Kidney epithelial cell (primary cell): ENCODE data around the gene MAP1B. TPM values are rescaled to one million over a fixed set of nuclear protein-coding genes. Genes with fewer than 3 reads are reported as not detected.

Source experiments
- DNase-seq: peaks from one replicate; pipeline ENCODE4 v3.0.0-alpha.2; 2010; ENCODE audit warnings: low read depth
- H3K27me3 ChIP-seq: 2 replicates; pipeline ENCODE4 v1.6.0; 2011; ENCODE audit warnings: low read length; ENCODE audit not compliant: control insufficient read depth, insufficient read depth
- H3K36me3 ChIP-seq: 2 replicates; pipeline ENCODE4 v1.5.1; 2011; ENCODE audit warnings: low read length; ENCODE audit not compliant: control insufficient read depth, insufficient read depth
- H3K4me3 ChIP-seq: 2 replicates; pipeline ENCODE4 v1.5.1; 2011; ENCODE audit warnings: low read depth, mild to moderate bottlenecking, control low read depth, low read length
- total RNA-seq: library from RNA; depleted of rRNA; stranded (reverse); fragments of >200 nt; gene quantifications from 2 replicates; pipeline ENCODE4 v1.2.3, GENCODE V29; 2015
- TF ChIP-seq, protein P1 (sequence below): IDR thresholded peaks from 2 replicates; pipeline ENCODE4 v1.5.1; 2011; ENCODE audit warnings: mild to moderate bottlenecking, moderate library complexity, low read length, control low read depth, inconsistent platforms; ENCODE audit not compliant: insufficient read depth, poor library complexity, severe bottlenecking

Gene MAP1B
- total RNA-seq, 1 donor from 2014 or later = 136 TPM

DNA sequence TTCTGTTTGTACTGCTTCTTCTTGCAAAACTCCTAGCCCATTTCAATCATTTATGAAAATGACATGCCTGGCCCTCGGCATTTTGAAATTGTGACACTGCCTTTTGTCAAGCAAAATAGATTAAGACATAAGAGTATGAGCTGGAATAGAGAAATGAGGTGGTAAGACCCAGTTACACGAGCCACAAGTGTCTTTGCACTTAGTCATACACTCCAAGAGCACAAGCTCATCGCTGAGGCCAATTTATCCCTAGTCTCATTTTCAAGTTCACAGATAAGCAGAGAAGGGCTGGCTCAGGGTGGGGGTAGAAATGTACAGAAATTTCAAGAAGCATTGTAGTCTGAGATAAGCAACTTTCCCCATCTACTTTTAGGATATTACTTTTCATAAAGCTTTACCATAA, 40.6 kb upstream of the MAP1B start:
- H3K36me3 ChIP-seq = no peaks in the 10 kb centered on the region
- TF ChIP-seq, protein P1, sequence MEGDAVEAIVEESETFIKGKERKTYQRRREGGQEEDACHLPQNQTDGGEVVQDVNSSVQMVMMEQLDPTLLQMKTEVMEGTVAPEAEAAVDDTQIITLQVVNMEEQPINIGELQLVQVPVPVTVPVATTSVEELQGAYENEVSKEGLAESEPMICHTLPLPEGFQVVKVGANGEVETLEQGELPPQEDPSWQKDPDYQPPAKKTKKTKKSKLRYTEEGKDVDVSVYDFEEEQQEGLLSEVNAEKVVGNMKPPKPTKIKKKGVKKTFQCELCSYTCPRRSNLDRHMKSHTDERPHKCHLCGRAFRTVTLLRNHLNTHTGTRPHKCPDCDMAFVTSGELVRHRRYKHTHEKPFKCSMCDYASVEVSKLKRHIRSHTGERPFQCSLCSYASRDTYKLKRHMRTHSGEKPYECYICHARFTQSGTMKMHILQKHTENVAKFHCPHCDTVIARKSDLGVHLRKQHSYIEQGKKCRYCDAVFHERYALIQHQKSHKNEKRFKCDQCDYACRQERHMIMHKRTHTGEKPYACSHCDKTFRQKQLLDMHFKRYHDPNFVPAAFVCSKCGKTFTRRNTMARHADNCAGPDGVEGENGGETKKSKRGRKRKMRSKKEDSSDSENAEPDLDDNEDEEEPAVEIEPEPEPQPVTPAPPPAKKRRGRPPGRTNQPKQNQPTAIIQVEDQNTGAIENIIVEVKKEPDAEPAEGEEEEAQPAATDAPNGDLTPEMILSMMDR = no peak
- no peak overlapping the region for H3K4me3 ChIP-seq
- H3K27me3 ChIP-seq = no peaks in the 10 kb centered on the region
- peak; percentile 51 for DNase-seq

DNA sequence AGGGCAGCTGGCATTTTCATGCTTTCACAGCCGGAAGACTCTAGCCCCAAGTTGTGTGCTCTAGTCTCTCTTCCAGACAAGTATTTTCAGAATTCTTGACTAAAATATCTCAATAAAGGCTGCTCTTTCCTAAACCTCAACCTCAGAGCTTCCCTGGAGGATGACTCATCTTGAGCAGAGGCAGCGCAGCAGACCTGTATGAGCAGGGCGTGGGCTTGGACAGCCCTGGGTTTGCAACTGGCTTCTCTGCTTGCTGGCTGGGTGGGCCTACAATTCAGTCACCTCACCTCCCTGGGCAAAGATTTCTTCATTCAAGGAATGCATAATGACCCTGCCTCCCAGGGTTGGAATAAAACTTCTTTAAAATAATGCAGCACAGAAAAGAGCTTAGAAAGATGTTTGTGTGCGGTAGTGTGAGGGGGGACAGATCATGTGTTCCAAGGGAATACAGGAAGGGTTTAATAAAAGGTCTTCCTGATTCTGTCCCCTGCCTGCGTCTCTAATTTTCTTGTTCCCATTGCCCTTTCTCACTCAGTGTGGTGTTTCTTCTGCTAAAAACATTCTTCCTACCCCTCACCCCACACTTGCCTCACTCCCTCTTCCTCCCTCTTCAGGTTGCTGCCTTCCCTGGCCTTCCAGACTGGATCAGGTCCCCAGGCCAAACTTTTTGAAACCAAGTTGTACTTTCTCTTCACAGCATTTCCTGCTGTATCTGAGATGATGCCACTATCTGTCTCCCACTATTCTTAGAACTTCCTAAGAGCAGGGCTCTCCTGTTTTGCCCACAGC, 39.4 kb upstream of the MAP1B start:
- no peaks in the 10 kb centered on the region for H3K36me3 ChIP-seq
- TF ChIP-seq, protein P1 = no peak
- H3K4me3 ChIP-seq = no peak overlapping the region
- peak; percentile 57 for DNase-seq
- H3K27me3 ChIP-seq = no peaks in the 10 kb centered on the region

DNA sequence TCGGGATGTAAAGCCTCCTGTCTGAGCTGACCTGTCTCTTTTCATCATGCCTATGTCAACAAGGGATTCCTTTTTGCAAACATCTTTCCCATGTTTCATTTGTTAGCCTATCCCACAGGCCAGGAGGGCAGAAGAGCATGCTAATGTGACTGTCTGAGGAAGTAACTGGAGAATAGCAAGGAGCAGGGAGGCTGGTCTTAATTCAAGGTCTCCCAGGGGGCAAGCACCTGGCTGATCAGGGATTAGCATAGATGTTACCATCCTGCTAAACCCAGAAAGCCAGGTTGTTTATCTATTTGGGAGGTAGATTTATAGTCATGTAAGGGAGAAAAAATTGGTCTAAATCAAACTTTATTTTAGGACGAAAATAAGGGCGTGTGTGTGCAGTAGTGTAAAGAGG, 36.7 kb upstream of the MAP1B start:
- no peak overlapping the region for H3K4me3 ChIP-seq
- H3K27me3 ChIP-seq = no peaks in the 10 kb centered on the region
- no peaks in the 10 kb centered on the region for H3K36me3 ChIP-seq
- TF ChIP-seq, protein P1 = no peak
- no peak for DNase-seq

DNA sequence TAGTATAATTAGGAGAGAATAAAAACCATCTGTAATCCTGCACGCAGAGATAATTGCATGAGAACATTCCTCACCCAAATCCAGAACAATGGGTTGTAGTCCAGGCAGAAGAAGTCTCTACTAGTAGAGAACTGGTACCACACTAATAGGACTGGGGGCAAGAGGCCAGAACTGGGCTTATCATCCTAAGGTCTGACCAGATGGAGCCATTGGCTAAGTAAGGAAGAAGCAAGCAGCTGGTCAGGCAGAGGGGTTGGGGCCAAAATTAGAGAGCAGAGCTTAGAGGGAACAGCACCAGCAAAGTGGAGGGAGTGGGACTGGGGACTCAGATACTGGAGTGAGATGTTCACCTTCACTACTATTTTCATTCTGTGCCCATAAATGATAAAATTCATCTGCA, 35.4 kb upstream of the MAP1B start:
- DNase-seq = no peak
- Histone ChIP-seq H3K27me3 (no peaks in the 10 kb centered on the region), H3K4me3 (no peak overlapping the region), H3K36me3 (no peaks in the 10 kb centered on the region)
- TF ChIP-seq, protein P1 = no peak

DNA sequence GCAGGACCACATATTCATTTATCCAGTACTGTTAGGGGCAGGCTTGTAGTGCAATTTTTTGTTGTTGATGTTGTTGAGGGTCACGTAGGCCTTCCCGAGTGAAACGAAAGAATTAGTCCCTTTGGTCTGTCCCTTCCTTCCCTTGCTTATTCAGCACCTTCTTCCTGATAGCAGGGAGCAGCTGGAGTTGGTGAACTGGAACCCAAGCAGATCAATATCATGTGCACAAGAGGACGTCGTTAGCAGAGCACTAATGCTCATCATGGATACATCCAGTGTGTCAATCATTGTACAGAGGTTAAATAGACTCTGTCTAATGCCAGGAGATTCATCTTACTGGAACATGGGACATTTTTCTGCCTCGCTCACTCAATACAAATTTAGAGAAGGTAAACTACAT, 33.0 kb upstream of the MAP1B start:
- Histone ChIP-seq H3K36me3 (no peaks in the 10 kb centered on the region), H3K27me3 (no peaks in the 10 kb centered on the region), H3K4me3 (no peak overlapping the region)
- TF ChIP-seq, protein P1 = no peak
- no peak for DNase-seq

DNA sequence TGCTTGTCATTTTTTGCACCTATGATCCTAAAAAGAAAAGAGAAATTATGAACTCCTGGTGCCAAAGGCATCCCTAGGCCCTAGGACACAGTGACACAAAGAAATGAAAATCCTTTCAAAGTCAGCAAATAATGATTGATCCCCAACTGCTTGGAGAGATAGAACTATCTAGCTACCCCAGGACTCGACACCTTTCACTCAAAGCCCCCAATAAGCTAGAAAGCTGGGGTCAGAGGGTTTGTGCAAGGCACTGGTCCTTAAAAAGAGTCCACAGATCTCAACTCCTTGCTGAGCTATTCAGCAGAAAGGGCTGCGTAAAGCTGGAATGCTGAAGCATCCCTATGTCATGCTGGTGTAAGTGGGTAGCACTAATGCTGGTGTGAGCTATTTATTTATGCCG, 31.8 kb upstream of the MAP1B start:
- H3K27me3 ChIP-seq = no peaks in the 10 kb centered on the region
- TF ChIP-seq, protein P1 = no peak
- no peak for DNase-seq
- no peak overlapping the region for H3K4me3 ChIP-seq
- no peaks in the 10 kb centered on the region for H3K36me3 ChIP-seq
